ENCODE measurements around the gene LRRC37A3. TPM values are rescaled to one million over a fixed set of nuclear protein-coding genes. Genes with fewer than 3 reads are reported as not detected.
"Not testable (repeated sequence)": the region's sequence is repeated elsewhere in the genome, so short reads cannot be mapped to it uniquely, and the experiment has no call there.

The LRRC37A3 gene
- total and polyA plus RNA-seq, 2 of the 13 experiments (the other 11 are each of a cell fraction or from before 2014, with no cell fraction given) = 0.62 to 1.1 TPM

DNA sequence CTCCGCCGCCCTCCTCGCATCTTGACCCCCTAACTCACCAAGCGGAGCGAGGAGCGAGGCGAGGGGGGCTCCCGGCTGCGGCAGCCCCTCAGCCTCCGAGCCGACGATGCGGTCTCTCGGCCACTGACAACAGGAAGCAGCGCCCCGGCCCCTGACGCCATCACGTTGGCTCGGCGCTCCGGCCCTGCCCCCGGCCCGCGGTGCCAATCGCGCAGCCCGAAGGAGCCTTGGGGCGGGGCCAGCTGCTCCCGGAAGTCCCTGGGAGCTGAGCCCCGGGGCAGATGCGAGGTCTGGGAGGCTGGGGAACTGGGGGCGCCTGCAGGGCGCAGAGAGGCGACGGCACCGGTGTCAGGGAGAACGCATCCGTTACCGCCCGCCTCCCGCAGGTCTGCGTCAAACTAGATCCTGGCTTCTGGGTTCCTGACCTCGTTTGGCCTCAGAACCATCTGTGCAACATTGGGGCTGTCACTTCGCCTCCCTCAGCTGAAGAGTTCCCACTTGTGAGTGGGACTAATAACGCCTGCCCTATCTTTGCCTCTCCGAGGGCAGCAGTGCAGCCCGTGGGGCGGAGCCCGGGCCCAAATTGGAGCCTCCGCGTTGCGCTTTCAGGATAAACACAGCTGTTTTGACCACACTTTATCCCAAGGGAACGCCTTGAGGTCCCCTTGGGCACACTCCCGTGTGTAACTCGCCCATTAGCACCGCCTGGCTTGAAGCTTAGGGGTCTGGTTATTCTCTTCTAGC lies 82.1 kb downstream of the LRRC37A3 start:
- H3K36me3 ChIP-seq (replicated peaks in 1 of 2; ENCODE audit: control insufficient read depth in 1 of 2, insufficient read depth in 2 of 2, low read length in 2 of 2); FAIRE-seq; H4K20me1 ChIP-seq (ENCODE audit: insufficient read depth, low read length); H3K9me3 ChIP-seq (ENCODE audit: low read length); H3K79me2 ChIP-seq (ENCODE audit: insufficient read depth, low read length); in situ Hi-C loops (cut with HindIII; ENCODE audit: extremely low pct_ligation_motif_present, low pct_unique_long_range_greater_than_20kb); CTCF ChIA-PET (ENCODE audit: low intra/inter-chr PET ratio, low total read pairs); intact Hi-C loops (cut with micrococcal nuclease; ENCODE audit: unreplicated experiment); H2AFZ ChIP-seq (ENCODE audit: low read length); H3K27me3 ChIP-seq (ENCODE audit: control insufficient read depth in 1 of 2, insufficient read depth in 2 of 2, low read length in 2 of 2): not testable (repeated sequence)
- ATAC-seq (peak; percentile 95), DNase-seq (ENCODE audit: low spot score) (peak; percentile 66)
- TSS peak; percentile 95 for BruUV-seq (replicated peaks)
- peaks cover 32% of the 10 kb centered on the region for H3K4me1 ChIP-seq (ENCODE audit: insufficient read depth, low read length)
- peak overlapping the region; percentile 84 for H3K4me2 ChIP-seq (ENCODE audit: low read depth, low read length)
- H3K4me3 ChIP-seq (replicated peaks in 1 of 3; ENCODE audit: insufficient read depth in 1 of 3, low read depth in 2 of 3, low read length in 3 of 3) = peak overlapping the region; percentile 74 to 85 (median 78); a peak in 5 of 6 replicates
- POLR2A ChIA-PET = interaction anchor here (1.1 kb wide), 1 partner anchor 82 kb away, joined by 3 read pairs; the partner anchor contains the start of gene LRRC37A3
- peak overlapping the region; percentile 78 for H3K9ac ChIP-seq (ENCODE audit: insufficient read depth, low read depth, low read length)
- H3K27ac ChIP-seq (ENCODE audit: extremely low read length, insufficient read depth, low read length) = peak overlapping the region; percentile 63
- WGBS (ENCODE audit: low lambda C conversion rate) = 4% methylated on average over 16 of the region's 56 CpGs
- peak; percentile 25; the same call in 1 of the 2 replicates for TF ChIP-seq TFAP4 (IDR thresholded peaks at IDR 0.05; ENCODE audit: borderline replicate concordance, low read depth)
- peak; percentile 53 for TF ChIP-seq THAP11 (CRISPR knock-in tag; IDR thresholded peaks at IDR 0.05)
- TF ChIP-seq ETV5 (CRISPR knock-in tag; IDR thresholded peaks at IDR 0.05; ENCODE audit: borderline replicate concordance) = peak; percentile 45; the same call in 1 of the 2 replicates
- peak; percentile 14; the same call in 1 of the 2 replicates for TF ChIP-seq HDAC2 (CRISPR knock-in tag; IDR thresholded peaks at IDR 0.05)
- 0 out of 2 replicates have a peak, but pooled peaks have one; percentile 33 for TF ChIP-seq SPEN (CRISPR knock-in tag; IDR thresholded peaks at IDR 0.05; ENCODE audit: low read depth)
- TF ChIP-seq GABPB1 (CRISPR knock-in tag; IDR thresholded peaks at IDR 0.05) = peak; percentile 91
- TF ChIP-seq ELF1 (CRISPR knock-in tag; IDR thresholded peaks at IDR 0.05) = peak; percentile 88
- TF ChIP-seq IRF2 (CRISPR knock-in tag; IDR thresholded peaks at IDR 0.05) = peak; percentile 36; the same call in 1 of the 2 replicates
- 0 out of 2 replicates have a peak, but pooled peaks have one; percentile 53 for TF ChIP-seq ZNF891 (CRISPR knock-in tag; IDR thresholded peaks at IDR 0.05)
- peak; percentile 96 for TF ChIP-seq GMEB1 (CRISPR knock-in tag; IDR thresholded peaks at IDR 0.05; ENCODE audit: borderline replicate concordance)
- TF ChIP-seq ARNT2 (CRISPR knock-in tag; IDR thresholded peaks at IDR 0.05; ENCODE audit: low read depth) = peak; percentile 47; the same call in 1 of the 2 replicates
- TF ChIP-seq SNAPC2 (CRISPR knock-in tag; IDR thresholded peaks at IDR 0.05) = 0 out of 2 replicates have a peak, but pooled peaks have one; percentile 28
- TF ChIP-seq HOXD1 (CRISPR knock-in tag; IDR thresholded peaks at IDR 0.05) = peak; percentile 77; the same call in 1 of the 2 replicates
- TF ChIP-seq SATB2 (CRISPR knock-in tag; IDR thresholded peaks at IDR 0.05) = 0 out of 2 replicates have a peak, but pooled peaks have one; percentile 27
- peak; percentile 87 for TF ChIP-seq TAF1 (CRISPR knock-in tag; IDR thresholded peaks at IDR 0.05)
- 0 out of 2 replicates have a peak, but pooled peaks have one; percentile 11 for TF ChIP-seq SP5 (CRISPR knock-in tag; IDR thresholded peaks at IDR 0.05; ENCODE audit: borderline replicate concordance, low read depth)
- peak; percentile 39; the same call in 1 of the 2 replicates for TF ChIP-seq ELF4 (CRISPR knock-in tag; IDR thresholded peaks at IDR 0.05; ENCODE audit: borderline replicate concordance)
- TF ChIP-seq CREB1 (IDR thresholded peaks at IDR 0.05) = peak; percentile 50; the same call in 1 of the 2 replicates
- 0 out of 2 replicates have a peak, but pooled peaks have one; percentile 28 for TF ChIP-seq CREB1 (CRISPR knock-in tag; IDR thresholded peaks at IDR 0.05)
- TF ChIP-seq SAP130 (CRISPR knock-in tag; IDR thresholded peaks at IDR 0.05; ENCODE audit: low read depth) = peak; percentile 93
- TF ChIP-seq YY1 (IDR thresholded peaks at IDR 0.05; ENCODE audit: insufficient read depth, insufficient replicate concordance, low read depth, low read length) = peak; percentile 29
- TF ChIP-seq FOXO1 (CRISPR knock-in tag; IDR thresholded peaks at IDR 0.05) = peak; percentile 54; the same call in 1 of the 2 replicates
- 0 out of 2 replicates have a peak, but pooled peaks have one; percentile 38 for TF ChIP-seq NKX3-1 (CRISPR knock-in tag; IDR thresholded peaks at IDR 0.05)

Measured in HepG2 (cell line).